Measurements from ENCODE around the gene PHF3.

DNA sequence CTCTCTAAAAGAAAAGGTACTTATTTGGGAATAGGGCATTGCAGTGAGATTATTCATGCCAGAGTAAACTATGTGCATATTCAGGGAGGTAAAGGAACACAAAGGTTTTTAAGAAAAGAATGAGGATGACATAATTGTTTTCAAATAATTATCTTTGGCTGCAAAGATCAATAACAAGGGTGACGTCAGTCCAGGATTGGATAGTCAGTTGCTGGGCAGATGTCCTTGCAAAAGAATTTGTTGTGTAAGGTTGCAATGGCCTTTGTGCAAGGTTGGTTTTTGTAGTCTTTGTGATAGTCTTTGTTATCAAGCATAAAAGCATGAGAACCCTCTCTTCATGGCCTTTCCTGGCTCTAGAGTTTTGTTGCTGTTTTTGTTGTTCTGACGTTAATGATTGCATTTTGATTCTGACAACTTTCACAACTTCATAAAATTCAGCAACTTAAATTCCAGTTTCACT, 45.6 kb upstream of the PHF3 start:
- no peak for TF ChIP-seq EZH2phosphoT487 (IDR thresholded peaks at IDR 0.05; ENCODE audit: insufficient read depth, low read depth)
- no peak for TF ChIP-seq EZH2 (IDR thresholded peaks at IDR 0.05; ENCODE audit: insufficient read depth, poor library complexity, severe bottlenecking)
